GM18868 (cell line): Measurements from ENCODE around the gene DYNLRB1.
"Not testable (repeated sequence)": the region's sequence is repeated elsewhere in the genome, so short reads cannot be mapped to it uniquely, and the experiment has no call there.

Source experiments
- ATAC-seq: cut with Tn5 transposase; IDR thresholded peaks from one replicate; pipeline ENCODE4 v1.9.1; 2021; ENCODE audit warnings: mild to moderate bottlenecking, moderate library complexity; ENCODE audit not compliant: unreplicated experiment

DYNLRB1 gene

GRCh38 chr20:34510575-34510974 is 5.6 kb upstream of the DYNLRB1 start:
- ATAC-seq: no peak

DNA sequence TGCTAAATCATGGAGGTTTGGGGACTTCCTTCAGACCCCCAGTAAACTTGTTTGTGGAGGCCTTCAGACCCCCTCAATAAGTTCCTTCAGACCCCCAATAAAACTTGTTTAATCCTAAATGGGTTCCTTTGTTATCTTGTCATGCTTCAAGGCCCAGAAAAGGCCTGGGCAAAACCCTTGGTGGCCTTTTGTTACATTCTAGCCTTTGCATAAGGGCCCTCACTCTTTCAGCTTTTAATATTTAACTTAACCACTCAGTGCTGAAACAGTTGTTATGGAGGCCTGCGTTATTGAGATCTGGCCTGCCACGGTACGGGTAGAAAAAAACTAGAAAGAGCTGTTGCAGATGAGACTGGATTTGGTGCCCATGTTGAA is 4.3 kb upstream of the DYNLRB1 start:
- ATAC-seq: no peak

DNA sequence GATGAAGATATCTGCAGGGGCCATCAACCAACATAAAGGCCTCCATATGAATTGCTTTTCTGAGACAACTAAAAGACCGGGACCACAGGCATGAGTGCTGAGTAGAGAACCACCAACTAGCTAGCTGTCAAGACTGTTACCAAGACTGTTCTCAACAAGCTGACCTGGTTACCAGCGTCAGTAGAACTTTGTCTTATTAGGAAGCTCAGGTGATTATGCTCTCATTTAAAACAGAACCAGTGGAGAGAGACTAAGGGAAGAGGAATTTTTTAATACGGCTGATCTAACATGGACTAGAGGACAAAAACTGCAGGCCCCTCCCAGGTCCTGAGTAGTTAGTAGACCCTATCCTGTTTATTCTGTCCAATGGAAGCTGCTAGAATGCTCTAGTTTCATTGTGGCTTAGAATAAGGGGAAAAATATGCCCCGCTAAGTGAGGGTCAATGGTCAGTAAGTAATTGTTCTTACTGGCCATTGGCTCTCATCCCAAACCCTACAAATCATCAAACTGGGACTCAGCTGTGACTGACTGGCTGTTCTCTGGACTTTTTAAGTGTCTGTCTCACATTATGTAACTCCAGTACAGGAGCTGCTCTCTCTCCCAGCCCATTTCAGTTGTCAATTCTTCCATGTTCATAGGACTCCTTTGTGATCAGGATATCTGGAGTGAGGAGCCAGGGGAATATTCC is 3.8 kb upstream of the DYNLRB1 start:
- no peak for ATAC-seq

- no peak for ATAC-seq
These were observed 3.2 kb upstream of the DYNLRB1 start for GRCh38 chr20:34512955-34513419.

- not testable (repeated sequence) for ATAC-seq
These were observed 2.2 kb upstream of the DYNLRB1 start for GRCh38 chr20:34514034-34514433.

DNA sequence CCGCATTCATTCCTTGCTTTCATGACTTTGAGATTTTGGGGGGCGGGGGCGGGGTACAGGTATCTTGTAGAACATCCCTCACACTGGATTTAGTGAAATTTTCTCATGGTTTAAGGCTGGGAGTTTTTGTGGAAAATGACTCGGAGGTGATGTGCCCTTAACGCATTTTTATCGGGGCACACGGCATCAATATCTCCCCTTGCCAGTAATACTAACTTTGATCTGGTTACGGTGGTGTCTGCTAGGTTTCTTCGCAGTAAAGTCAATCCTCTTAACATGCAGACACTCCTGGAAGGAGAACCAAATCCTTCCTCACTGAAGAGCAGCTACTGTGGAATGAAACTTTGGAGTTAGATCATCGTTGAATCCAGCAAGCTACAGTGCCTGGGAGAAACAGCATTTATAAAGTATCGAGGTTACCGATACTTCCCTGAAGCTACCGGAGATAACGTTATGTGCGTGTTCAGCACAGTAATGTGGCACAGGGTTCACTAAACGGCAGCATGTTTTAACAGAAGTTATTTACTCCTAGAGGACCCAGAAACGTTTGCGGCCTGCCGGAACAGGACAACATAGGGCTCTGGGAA is 1.2 kb upstream of the DYNLRB1 start:
- ATAC-seq: no peak

- peak; percentile 65 for ATAC-seq
These were observed 557 bp upstream of the DYNLRB1 start for GRCh38 chr20:34515484-34516246.

GRCh38 chr20:34517114-34517505 is 888 bp downstream of the DYNLRB1 start:
- ATAC-seq: no peak

DNA sequence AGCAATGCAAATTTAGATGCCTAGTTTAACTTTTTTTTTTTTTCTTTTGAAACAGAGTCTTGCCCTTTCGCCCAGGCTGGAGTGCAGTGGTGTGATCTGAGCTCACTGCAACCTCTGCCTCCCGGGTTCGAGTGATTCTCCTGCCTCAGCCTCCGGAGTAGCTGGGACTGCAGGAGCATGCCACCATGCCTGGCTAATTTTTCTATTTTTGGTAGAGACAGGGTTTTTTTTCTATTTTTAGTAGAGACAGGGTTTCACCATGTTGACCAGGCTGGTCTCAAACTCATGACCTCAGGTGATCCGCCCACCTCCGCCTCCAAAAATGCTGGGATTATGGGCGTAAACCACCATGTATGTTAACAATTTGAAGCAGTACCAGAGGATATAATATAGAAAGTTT is 2.6 kb downstream of the DYNLRB1 start:
- ATAC-seq: not testable (repeated sequence)

GRCh38 chr20:34519841-34520240 is 3.6 kb downstream of the DYNLRB1 start:
- ATAC-seq: not testable (repeated sequence)

GRCh38 chr20:34522969-34523871 is 7.0 kb downstream of the DYNLRB1 start:
- no peak for ATAC-seq

GRCh38 chr20:34524426-34524825 is 8.2 kb downstream of the DYNLRB1 start:
- no peak for ATAC-seq

- no peak for ATAC-seq
These were observed 9.1 kb downstream of the DYNLRB1 start for GRCh38 chr20:34525342-34525708.

DNA sequence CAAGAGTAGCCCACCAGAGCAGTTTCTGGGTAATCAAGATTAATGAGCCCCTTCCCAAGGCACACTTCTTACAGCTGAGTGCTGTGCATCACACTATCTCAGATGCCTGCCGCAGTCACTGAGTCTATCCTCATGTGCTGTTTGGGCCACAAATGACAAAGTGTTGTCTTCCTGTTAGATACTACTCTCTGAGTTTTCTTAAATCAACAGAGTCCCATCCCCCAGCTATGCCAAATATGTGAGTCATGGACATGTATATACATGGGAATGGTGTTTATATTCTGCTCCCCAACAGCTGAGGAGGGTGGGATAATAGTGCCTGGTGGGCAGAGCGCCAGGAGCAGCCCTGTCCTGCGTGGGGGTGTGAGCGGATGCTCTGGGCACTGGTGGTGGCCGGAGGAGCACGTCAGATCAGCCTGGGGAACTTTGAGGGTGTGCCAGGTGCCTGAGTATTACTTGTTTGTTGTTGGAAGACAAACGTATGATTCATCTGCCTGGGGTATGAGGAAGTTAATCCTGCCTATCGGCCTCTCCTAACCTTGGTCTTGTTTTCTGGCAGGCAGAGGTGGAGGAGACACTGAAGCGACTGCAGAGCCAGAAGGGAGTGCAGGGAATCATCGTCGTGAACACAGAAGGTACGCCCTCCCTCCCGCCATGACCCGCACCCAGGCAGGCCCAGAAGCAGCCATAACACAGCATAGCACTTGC is 9.6 kb downstream of the DYNLRB1 start:
- no peak for ATAC-seq

DNA sequence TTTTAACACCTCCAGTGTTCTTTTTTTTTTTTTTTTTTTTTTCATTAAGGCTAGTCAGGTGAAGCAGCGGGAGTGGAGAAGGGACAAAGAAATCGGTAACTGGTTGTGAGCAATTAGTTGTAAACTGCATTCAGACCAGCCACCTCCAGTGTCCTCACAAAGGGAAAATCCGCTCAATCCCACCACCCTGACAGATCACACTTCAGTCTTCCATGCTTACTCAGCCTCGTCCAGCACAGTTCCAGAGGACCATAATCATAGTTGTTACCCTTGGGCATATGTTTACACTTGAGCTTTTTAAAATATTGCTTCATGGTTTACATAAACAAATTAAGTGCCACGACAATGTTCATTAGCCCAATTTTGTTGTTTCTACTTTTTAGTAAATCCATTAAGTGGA is 10.2 kb downstream of the DYNLRB1 start:
- ATAC-seq: no peak

GRCh38 chr20:34527016-34527415 is 10.8 kb downstream of the DYNLRB1 start:
- no peak for ATAC-seq

- ATAC-seq: no peak
These were observed 12.7 kb downstream of the DYNLRB1 start for GRCh38 chr20:34528921-34529297.

DNA sequence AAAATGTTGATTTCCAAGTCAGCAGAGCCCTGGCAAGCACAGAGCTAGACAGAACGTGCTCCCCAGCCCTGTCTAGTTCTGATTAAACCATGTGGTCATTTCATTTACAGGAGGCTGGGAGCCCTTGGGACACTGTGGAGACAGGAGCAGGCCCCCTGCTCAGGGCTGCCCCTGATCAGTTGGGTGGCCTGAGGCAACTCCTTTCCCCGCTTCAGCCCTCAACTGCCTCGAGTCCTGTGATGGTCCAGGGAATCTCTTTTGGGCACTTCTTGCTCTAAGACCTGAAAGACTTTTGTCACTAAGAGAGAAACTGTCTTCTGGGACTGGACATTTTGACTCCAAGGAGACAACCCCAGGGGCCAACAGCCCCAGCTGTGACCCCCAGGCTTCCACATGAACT is 13.5 kb downstream of the DYNLRB1 start:
- no peak for ATAC-seq

- ATAC-seq: no peak
These were observed 14.1 kb downstream of the DYNLRB1 start for GRCh38 chr20:34530342-34530741.

DNA sequence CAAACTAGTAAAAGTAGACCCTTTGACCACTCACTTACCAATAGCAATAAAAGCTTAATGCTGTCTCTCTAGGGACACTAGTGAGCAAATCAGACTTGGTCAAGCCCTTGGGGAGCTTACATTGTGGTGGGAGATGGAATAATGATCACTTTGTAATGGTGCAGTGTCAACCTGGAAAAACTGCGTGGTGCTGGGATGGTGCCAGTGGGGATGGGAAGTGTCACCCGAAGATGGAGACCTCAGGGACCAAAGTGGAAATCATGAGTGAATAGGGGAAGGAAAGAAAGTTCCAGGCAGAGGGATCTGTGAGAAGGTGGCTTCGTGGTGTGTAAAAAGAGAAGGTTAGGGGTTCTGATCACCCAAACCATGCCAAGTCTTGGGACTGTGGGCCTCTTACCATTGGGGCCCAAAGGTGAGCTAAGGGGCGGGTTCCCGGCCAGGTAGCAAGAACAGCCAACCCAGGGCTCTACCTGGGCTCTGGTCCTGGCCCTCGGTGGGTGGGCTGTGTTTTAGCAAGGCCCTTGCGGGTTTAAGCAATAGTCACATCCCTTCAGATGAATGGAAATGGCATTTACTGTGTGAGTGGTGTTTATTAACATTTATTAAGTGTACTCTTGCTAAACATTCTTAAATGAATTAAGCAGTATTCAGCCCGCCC is 15.5 kb downstream of the DYNLRB1 start:
- ATAC-seq: no peak
